Stimulated activated CD8-positive, alpha-beta memory T cell treated with anti-CD3 and anti-CD28 coated beads, Interleukin-4, amount 100 ng/mL, for 4 hours (primary cell): ENCODE measurements around the gene AOAH.

ENCODE experiments used
- DNase-seq, 2 donors: peaks; one replicate each; pipeline ENCODE4 v3.0.0-alpha.2; 2020; ENCODE audit warnings: low read depth in 2 of 2, low spot score in 1 of 2

AOAH gene

GRCh38 chr7:36635091-36635490, 89.2 kb downstream of the AOAH start:
- no peak for DNase-seq

- DNase-seq = no peak
Measured at GRCh38 chr7:36633377-36633776, 90.9 kb downstream of the AOAH start.

- DNase-seq = no peak
Measured at GRCh38 chr7:36630112-36630650, 94.1 kb downstream of the AOAH start.

DNA sequence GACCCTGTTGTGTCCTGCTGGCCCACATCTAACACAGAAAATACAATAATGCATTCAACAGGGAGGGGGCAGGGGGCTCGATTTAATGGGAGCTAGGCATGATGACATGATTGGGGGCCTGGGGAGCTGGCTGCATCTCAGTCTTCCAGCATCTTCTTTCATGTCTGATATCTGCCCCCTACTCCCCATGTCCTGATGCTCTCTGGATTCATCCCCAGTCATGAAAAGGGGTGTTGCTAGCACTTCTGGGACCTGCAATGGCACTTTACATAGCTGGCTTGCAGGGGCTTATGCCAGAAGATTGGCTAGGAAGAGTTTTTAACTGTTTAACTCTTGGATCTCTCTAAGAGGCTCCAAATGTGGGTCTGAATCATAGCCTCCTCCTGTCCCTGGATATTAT, 94.9 kb downstream of the AOAH start:
- DNase-seq = no peak

- DNase-seq = no peak
Measured at GRCh38 chr7:36627836-36628235, 96.5 kb downstream of the AOAH start.

DNA sequence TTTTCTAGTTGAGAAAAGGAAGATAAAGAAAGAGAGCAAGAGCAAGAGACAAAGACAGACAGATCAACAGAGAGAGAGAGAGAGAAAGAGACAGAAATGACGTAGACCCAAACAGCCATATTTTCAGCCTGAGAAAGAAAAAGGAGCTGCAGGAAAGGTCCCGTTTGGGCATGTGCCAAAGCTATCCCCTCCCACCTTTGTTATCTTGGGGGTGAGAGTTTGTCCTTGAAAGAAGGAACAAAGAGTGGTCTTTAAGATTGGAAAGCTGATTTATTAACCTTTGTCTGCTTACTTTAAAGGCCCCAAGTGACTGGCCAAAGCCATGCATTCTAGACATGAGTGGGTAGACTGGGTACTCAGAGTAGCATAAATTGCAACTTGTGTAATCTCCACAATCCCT, 98.2 kb downstream of the AOAH start:
- no peak for DNase-seq

DNA sequence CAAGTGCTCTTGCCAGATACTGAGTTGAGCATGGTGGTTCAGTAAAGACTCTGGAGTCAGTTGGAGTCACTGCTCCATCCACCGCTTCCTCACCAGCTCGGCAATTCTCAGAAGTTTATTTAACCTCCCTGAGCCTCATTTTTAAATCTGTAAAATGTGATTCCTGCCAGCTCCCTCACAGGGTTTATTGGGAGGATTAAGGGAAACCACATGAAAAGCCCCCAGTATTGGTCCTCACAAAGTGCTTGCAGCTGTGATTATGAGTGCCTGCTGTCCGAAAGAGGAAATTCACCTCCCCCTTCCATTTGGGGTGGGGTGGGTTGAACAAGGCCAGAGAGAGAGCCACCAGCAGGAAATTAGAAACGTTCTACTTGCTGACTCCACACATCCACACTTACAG, 99.0 kb downstream of the AOAH start:
- no peak for DNase-seq

DNA sequence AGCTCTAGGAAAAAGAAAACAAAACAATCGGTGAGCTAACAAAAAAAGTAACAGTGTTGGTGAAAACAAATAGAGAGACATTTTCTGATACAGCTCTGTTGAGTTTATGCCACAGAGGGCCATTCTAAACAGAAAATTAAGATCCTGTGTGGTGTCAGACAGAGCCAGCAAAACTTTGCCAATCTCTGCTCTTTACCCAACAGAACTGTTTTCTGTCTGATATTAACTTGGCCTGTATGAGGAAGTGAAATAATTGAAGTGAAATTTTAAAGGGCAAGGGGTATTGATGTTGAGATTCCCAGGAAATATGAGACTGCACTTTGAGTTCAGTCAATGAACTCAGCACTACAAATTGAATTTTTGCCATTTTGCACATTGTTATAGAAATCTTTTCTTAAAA, 101.0 kb downstream of the AOAH start:
- no peak for DNase-seq

- DNase-seq = no peak
Measured at GRCh38 chr7:36621396-36621795, 102.9 kb downstream of the AOAH start.

DNA sequence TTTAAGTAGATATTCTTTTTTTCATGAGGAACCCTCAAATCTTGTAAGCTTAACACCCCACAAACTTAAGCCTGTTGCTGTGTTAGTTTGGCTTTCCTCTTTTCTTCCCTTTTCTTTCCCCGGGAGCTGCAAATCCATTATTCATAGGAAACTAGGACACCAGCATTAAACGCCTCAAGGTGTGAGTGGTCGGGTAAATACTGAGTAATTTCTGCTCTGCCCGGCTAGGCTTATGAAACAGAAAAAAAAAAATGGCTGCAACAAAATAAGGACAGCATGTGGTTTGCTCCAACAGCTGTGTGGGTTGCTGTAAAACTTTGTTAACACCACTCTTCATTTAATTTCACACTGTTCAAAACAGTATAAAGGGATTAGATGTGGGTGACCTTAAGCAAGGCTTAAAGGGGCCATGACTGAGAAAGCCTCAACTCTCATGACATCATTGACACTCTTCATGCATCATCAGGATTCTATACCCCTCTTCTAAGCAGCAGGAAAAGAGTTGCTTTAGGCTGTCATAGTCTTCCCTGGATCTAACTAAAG, 104.1 kb downstream of the AOAH start:
- DNase-seq = no peak

DNA sequence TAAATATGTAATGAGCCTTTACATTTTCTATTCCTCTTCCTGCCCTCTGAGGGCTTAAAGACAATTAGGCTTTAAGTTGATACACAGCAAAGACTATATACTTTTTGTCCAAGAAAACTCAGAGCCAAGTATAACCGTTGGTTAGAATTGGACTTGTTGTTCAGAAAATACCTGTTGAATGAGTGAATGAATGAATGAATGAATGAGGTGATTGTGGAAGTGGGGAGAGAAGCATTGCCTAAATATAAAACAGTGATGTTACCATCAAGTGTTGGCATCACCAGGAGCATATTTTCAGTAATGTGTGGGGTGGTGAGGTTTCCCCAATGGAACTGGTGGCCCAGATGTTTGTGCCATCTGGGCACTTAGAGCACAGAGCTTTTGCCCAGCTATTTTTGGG, 106.9 kb downstream of the AOAH start:
- no peak for DNase-seq

DNA sequence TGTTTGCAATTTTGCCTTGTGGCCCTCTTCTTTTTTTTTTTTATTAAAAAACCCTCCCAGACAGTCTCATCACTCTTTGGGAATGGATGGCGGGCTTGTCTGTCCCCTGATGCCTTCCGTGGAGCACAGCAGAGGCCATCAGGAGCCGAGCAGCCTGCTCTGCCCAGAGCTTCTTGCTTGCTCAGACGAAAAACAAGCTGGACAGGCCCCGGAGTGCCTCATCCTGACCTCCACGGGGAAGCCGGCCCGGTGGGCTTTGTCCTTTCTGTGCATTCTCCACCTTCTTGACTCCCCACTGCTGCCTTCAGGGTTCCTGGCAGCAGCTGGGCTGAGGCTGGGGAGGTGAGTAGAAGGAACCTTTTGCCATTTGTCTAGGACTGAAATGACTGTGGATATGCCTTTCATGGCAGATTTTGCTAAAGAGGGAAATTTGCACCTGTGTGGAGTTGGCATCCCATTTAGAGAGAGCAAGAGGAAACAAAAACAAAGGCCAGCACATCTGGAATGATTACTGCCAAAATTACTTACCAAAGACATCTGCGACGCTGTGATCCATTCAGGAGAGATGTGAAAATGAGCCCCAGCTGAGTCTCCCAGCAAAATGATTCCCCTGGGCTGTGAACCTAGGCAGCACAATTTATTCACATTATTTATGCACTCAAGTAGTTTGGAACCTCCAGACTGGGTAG, 108.3 kb downstream of the AOAH start:
- DNase-seq = no peak

GRCh38 chr7:36614959-36615358, 109.3 kb downstream of the AOAH start:
- no peak for DNase-seq

DNA sequence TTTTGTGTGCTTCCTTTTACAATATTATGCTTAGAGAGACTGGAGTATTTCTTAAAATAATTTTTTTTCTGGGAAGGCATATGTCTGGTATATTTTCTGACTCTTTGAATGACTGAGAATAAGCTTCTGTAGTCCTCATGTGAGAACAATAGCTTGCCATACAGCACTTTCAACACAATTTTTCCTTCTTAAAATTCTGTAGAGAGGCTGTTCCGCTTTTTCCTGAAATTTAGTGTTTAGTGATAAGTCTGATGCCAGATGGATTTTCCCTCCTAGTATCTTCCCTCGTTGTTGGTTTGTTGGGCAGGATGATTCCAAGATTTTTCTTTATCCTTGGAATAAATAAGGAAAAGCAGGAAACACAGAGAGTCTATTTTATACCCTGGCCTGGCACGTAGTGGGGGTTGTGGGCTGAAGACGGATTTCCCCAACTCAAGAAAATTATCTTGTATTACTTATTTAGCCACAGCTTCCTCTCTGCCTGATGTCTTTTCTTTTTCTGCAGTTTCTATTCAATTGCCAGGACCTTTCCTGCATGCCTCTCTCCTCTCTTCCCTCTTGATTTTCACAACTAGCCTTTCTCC, 111.2 kb downstream of the AOAH start:
- no peak for DNase-seq

- no peak for DNase-seq
Measured at GRCh38 chr7:36611703-36612102, 112.6 kb downstream of the AOAH start.

GRCh38 chr7:36607721-36608095, 116.6 kb downstream of the AOAH start:
- DNase-seq = no peak

DNA sequence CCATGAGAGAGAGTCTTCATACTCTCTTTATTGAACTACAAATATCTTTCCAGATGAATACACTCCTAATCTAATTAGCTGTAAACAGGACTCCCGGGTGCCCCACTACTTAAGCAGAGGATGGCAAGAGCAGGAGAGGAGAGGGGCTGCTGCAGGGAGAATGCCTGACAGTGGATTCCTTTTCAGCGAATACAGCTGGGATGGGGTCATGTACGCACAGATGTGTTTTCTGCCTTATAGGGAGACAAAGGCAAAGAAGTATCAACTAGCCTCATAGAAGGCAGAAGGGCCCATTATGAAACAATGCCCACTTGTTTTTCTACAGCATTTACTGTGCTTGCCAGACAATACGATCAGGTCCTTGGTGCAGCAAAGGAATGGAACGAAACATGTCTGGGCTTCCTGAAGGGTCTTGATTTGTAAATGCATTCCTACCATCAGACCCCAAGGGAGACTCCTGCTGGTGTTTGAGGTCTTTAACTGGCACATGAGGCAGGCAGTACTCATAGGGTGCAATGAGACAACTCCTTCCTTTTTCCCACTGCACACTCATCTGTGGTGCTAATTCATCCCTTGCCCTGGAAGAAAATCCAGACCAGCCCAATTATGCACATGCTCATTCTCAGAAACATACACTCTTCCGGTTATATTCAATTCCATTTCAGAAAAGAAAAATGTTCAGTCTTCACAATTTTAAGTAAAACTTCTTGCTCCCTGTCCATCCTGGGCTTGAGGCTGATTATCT, 117.1 kb downstream of the AOAH start:
- DNase-seq = no peak

GRCh38 chr7:36606153-36606975, 117.9 kb downstream of the AOAH start:
- no peak for DNase-seq

- DNase-seq = no peak
Measured at GRCh38 chr7:36605261-36606051, 118.8 kb downstream of the AOAH start.

GRCh38 chr7:36604806-36605205, 119.5 kb downstream of the AOAH start:
- DNase-seq = no peak
